GM18868 (cell line): ENCODE results near the gene LDLRAD3.

ENCODE experiments used
- ATAC-seq: cut with Tn5 transposase; IDR thresholded peaks from one replicate; pipeline ENCODE4 v1.9.1; 2021; ENCODE audit warnings: mild to moderate bottlenecking, moderate library complexity; ENCODE audit not compliant: unreplicated experiment

Gene LDLRAD3

DNA sequence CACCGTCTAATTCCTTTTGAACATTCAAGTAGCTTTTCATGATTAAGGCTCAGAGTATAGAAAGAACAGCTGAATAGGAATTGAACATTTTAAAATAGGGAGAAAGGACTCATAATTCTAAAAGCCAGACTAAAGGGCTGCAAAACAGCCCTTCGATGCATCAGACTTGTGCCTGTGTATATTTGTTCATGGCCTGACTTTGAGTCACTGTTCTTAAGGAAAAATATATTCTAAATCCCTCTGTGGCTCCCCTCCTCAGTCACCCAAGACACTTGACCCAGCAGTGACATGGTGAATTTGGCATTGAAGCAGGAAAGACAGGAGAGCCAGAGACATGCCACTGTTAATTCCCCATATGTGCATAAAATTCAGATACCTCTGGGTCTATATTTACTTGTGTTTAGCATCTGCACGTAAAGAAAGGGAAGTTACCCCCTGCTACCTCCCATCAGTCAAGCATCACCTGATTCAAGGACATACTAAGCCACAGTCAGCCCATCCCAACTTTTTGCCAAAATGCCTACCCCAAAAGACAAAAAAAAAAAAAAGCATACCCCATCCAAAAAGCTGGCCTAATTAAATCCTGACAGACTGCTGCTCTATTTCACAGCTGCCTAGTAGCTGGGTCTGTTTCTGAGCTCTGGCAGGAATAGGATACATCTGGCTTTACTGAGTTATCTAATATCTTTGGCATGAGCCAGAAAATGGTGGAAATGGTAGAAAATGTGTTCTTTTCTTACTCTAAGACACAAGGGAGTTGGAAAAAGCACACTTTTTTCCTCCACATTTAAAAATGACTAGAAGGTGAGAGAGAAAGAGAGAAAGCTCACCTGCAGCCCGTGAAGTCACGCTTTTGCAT lies 251.9 kb downstream of the LDLRAD3 start:
- no peak for ATAC-seq

DNA sequence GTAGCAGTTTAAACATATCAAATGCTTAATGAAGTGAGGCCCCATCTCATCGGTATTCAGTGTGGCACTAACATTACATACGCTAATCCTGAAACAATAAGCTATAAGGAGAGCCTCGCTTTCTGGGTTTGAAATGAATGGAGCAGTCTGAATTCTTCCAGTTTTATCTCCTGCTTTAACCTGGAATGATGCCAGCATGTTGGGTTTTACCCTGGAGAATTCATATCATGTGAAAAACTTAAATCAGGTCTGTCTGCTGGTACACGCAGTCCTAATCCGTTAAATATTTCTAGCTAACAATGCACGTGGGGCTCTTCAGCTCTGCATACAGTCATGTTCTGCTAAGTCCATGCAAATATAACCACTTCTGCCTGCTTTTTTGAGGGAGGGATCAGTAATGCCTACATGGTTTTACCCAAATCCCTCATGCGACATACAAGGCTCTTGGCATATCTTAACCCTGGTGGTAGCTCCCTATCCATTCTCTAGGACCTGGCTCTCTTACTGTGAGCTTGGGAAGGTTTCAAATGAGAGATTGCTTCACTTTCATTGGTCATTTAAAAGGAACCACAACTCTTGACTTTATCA lies 252.6 kb downstream of the LDLRAD3 start:
- no peak for ATAC-seq

DNA sequence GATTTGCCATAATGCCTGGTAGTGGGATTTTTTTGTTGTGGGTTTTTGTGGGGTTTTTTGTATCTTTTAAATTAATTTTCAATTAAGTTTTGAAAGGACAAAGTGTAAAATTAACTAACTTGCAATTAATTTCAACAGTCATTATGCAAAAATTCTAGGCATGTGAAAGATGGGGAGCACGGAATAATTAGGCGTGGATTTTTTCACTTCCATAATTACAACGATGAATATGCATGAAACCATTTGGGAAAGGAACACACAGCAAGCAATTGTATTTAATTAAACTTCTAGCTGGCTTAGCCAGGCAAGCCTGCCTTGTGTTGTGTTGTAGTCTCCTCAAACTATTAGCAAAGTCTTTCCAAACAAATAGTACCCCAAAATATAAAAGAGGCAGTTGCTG lies 257.5 kb downstream of the LDLRAD3 start:
- ATAC-seq, result no peak

DNA sequence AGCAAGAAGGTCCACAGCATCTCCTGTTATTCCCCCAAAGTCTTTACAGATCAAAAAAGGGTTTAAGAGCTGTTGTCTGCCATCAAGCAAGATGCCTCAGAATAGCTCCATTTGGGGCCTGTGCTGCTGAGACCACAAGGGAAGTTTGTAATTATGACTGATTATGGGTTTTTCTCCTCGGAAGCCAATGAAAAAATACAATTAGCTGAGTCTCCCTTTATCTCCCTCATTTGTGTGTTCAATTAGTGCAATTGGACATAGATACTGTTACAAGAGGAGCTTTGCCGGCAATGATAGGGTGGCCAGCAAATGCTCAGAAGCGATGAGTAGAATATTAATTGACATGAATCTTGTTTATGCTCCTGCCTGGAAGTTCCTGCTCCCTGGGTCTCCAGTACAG lies 261.7 kb downstream of the LDLRAD3 start:
- no peak for ATAC-seq

DNA sequence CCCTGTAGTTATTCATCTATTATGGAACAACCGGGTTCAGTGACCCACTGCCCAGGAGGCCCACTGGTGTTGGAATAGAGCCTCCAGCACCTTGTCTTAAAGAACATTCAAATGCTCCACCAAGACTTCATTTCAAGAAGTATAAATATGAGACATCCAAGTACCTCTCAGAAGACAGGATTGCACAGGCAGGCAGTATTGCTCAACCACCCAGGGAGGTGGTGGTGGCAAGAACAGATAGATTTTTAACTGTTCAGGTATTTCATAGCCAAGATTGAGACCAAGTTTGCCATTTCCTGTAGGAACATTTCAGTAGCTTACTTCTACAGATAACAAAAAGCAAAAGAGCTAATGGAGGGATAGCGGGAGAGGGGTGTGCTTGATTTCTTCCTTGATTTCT lies 266.7 kb downstream of the LDLRAD3 start:
- no peak for ATAC-seq

DNA sequence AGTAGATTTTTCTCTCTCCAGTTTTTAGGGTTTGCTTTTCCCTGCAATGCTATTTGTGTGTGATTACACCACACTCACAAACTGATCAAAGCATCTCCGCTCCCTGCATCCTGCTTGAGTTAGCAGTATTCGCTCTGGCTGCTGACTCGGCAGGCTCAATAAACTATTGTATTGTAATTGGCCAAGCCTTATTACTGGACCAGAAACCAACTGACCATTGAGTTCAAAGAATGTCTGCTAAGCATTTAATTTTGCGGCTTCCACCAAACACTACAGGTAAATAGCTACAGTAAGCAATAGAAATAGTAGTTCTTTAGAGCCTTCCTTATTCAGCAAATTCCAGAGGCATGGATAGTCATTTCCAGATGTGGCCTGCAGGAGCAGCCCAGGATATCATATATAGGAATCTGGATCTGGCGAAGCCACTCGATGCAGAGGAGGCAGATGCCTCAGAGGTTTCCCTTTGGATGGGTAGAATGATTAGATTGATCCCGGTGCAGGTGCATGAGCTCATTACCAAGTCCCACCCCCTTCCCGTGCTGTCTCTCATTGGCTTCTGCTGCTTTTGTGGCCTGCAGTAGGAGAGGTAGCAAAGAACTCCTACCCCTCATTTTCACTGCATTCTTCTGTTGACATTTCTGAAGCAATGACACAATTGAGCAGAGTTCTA lies 268.0 kb downstream of the LDLRAD3 start:
- ATAC-seq, result no peak

DNA sequence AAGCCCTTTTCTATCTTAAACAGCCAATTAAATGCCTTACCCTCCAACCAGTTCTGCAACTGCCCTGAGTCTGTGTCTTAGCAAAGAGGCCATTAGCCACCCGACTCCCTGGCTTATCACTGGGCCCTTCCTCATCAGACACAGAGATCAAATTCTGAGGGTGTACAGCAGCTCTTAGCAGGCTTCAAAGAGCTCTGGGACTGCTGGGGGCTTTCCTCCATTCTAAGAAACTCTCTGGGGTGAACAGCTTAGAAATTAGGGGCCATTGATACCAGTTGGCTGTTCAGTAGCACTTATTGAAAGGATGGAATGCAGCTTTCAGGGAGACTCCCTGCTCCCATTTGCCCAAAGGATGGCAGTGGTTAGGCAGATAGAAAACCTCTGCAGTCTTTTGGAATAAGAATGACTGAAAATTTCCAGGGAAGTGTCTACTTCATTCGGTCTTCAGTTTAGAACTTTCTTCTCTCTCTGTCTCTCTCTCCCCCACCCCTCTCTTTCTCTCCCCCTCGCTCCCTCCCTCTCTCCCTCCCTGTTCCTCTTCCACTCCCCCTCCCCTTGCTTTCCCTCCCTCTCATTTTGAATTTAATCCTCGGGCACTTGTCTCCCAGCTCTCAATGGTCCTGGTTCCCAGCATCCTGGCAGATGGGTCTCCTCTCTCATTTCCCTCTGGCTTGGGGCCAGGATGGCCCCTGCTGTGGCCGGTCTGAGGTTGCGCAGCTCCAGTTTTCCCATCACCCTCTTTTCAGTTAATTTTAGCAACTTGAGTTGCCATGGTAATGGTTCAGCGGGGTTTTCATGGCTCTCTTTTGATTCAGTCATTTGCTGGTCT lies 268.9 kb downstream of the LDLRAD3 start:
- no peak for ATAC-seq

DNA sequence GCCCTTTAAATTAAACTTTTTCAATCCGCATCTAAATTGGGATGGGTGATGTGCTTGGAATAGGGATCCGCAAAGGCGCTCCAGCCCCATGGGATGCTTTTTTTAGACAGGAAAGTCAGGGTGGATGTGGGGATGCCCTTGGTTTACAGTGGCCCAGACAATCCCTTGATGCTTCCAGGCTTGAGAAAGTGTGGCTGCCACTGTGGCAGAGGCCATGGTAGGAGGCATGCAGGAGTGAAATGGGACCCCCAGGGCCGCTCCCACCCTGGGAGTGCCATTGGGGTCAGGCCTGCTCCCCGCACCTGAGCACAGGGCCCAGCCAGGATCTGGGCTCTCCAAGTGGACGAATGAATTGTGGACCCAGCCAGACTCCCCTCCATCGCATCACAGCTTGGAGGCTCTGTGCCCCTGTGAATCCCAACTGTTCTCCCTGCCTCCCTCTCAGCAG lies 269.6 kb downstream of the LDLRAD3 start:
- ATAC-seq, result no peak

DNA sequence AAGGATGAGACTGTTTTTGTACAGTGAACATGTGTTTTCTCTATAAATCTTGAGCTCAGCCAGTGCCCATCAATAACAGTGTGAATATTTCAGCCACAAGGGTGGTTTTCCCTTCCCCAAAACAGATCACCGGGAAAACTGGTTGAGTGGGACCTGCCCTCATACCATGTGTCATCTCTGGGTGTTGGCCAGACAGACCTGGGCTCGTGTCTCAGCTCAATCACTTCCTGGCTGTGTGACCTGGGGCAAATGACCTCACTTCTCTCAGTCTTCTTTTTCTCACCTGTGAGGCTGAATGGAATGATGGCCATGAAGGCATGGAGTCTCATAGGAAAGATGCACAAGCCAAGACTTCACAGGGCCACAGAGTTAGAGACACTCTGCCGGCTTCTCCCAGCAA lies 270.6 kb downstream of the LDLRAD3 start:
- ATAC-seq, result no peak

DNA sequence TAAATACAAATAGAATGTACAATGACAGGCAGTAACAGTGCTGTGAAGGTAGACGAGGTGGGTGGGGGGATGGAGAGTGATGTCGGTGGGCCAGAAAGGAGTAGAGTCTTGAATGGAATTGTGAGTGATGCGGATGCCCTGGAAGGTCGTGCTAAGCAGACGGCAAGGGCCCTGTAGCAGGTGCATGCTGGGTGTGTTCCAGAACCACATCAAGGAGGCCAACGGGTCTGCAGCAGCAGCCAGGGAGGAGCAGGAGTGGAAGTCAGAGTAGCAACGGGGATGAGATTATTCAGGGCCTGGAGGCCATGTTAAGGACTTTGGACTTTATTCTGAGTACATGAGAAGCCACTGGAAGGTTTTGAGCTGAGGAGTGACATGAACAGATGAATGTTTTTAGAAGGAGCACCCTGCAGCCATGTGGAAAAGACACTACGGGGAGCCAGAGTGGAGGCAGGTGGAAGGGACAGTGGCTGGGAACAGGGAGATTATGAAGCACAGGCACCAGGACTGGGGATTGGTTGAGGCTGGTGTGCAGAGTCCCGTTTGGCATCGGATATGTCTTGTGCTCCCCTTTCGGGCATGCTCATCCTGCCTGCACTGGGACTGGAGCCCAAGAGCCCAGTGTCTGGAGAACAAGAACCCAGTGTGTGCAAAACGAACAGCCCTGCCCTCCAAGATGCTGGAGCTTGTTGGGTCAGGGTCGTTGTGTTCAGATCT lies 271.3 kb downstream of the LDLRAD3 start:
- ATAC-seq, result no peak

DNA sequence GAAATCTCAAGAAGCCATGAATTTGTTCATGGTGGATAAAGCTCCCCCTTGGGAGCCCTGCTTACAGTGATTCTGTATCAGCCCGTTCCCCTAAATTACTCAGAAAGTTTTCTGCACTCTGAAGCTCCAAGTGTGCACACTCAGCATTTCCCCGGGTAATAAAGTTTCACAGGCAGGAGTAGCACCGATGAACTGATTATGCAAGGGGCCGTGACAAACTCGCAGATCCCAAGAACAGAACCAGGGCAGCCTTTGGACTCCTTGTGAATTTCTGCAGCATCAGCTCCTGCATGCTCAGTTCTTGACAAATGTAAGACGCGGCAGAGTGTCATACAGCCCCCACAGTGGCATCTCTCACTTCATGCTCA lies 271.8 kb downstream of the LDLRAD3 start:
- ATAC-seq, result no peak

DNA sequence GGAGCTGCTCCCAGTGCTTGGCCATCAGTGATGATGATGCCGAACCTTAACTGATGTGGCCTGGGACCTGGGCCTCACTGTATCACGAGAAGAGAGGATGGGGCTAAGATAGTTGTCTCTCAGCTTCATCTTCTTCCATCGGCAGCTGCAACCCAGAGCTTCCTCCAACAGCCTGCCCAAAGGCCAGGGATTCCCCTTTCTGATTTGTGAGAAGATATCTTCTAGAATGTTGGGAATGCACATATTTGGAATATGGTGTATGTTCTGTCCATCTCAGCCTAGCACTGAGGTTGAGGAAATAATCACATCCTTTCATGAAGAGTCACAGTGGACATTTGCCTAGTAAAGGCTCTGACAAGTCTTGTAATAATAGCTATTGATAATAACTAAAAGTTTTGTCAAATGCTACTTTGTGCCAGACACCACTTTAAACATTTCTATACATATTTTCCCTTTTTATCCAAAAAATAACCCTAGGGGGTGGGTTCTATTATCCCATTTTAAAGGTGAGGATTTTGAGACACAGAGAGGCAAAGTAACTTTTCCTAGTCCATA lies 272.3 kb downstream of the LDLRAD3 start:
- no peak for ATAC-seq

DNA sequence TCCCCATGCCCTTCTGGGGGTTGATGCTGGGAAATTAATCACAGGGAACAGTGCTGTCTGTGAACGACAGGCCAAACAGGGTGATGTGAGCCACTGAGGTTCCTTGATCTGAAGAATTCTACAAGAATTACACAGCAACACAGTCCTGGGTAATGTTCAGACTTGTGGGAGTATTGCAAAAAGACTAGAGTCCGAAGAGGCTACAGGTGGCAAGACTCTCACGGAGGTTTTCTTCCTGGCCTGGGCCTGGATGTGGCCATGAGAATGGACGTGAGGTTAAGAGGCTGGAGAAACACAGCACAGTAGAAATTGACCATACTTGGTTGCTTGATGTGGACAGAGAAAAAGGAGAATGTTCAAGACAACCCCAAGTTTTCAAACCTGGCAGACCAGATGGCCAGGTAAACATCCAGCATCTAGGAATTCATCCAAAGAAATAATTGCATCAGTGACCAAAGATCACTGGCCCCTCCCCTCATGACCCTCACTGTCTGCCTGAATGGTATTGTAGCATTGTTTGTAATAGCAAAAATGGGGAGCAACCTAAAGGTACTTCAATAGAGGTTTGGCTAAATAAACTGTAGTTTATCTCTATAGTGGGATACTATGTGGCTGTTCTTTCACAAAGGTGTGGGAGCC lies 274.5 kb downstream of the LDLRAD3 start:
- no peak for ATAC-seq

DNA sequence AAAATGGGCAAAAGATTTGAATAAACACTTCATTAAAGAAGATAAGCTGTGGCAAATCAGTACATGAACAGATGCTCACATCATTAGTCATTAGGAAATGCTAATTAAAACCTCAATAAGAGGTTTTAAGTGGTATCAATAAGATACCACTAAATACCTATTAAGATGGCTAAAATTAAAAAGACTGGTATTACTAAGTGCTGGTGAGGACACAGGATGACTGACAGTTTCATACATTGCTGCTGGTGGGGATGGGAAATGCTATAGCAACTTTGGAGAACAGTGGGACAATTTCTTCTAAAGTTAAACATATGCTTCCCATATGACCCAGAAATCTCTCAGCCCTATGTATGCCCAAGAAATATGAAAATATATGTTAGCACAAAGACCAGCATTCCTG lies 276.1 kb downstream of the LDLRAD3 start:
- ATAC-seq, result no peak

DNA sequence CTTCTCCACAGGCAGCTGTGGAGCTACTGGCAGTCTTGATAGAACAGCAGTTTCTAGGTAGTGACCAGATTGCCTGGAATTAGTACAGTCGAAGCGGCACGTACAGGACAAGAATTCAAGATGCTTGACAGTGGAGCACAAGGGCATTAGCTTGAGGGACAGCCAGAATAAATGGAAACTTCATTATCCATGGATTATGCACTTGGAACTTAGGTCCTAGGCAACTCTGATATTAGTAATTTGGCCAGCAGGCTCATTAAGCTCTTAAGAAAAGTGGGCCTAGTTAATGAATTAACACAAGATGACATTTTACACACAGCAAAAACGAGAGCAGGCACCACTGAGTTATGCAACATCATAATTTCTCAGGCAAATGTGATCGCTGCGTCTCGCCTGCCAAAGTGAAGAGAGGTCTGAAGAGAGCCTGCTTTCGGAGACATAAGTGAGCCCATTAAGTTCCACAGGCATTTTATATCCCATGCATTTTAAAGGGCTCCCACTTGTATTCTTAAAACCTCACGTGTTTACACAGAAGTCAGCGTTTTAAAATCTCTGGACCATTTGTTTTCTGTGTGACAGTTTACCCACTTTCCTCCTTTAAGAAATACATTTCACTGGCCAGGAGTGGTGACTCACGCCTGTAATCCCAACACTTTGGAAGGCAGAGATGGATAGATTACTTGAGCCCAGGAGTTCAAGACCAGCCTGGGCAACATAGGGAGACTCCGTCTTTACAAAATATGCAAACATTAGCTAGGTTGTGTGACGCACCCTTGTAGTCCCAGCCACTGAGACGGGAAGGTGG lies 279.2 kb downstream of the LDLRAD3 start:
- ATAC-seq, result no peak

DNA sequence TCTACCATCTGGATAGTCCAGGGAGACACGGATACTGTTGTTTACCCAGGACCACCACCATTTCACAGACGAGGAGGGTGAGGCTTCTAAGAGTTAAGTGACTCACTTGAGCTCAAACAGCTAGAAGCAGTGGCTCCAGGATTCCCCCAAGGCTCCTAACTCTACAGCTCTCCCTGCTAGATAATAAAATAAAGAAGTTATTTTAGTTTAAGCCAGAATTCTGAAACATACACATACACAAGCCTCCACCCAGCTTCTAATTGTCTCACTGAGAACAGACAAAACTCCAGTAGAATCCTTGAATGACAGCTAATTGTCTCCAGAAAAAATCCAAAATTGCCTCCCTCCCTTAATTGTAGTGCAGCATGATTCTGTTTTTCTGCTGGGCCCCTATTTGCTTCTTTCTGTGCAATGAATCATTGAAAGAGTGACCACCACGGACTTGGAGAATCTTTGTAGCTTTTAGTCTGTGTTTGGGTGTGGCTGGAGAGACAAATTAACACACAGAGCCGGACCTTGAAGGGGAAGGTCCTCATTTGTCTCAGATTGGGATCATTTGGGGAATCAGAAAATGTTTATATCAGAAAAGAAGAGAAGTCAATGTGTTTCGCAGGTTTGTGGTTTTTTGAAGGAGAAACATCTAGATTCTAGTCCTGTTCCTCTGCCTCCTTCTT lies 280.5 kb downstream of the LDLRAD3 start:
- no peak for ATAC-seq

DNA sequence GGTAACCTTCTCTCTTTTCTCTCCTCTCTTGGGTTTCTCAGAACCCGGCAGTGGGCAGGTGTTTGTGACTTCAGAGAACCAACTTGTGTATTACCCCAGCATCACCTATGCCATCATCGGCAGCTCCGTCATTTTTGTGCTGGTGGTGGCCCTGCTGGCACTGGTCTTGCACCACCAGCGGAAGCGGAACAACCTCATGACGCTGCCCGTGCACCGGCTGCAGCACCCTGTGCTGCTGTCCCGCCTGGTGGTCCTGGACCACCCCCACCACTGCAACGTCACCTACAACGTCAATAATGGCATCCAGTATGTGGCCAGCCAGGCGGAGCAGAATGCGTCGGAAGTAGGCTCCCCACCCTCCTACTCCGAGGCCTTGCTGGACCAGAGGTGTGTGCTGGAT lies 283.2 kb downstream of the LDLRAD3 start:
- ATAC-seq, result no peak

DNA sequence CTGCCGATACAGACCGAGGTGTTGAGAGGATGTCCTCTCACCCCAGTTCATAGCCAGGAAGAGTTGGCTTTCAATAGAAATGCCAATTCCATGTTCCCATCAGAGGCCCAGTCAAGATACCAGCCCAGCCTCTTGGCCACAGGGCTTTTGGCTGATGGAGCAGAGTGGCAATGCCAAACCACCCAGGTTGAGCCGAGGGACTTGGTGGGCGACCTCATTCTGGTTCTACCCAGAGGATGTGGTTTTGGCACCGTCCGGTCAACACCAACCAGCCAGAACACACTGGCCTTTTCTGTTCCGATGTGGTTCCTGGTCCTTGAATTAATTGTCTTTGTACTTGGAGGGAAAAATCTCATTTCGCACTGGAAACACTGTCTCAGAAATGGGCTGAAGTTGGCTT lies 284.8 kb downstream of the LDLRAD3 start:
- no peak for ATAC-seq
